K562 (cell line): ENCODE results near the gene USP50. TPM values are rescaled to one million over a fixed set of nuclear protein-coding genes. Genes with fewer than 3 reads are reported as not detected.

Experiments
- ATAC-seq: fragments of 200-7000 bp; cut with Tn5 transposase; 3 replicates; pipeline ENCODE4 v1.9.1; 2020; ENCODE audit warnings: moderate library complexity
- BruUV-seq: library from RNA; stranded (reverse); fragments of 400-500 nt; replicated peaks from 2 replicates; lab custom pipeline; 2021; lab: Mats Ljungman, UMichigan
- CTCF ChIA-PET: fragments of 300-600 bp; formaldehyde crosslinking; extraction: SDS; loops from one replicate; lab custom pipeline; 2021; ENCODE audit warnings: low intra/inter-chr PET ratio; lab: Yijun Ruan, JAX
- POLR2A ChIA-PET: fragments of 300-600, 350-650 bp; sonication (Branson Sonifier 250); formaldehyde crosslinking; extraction: SDS; loops from one replicate; lab custom pipeline; 2021; ENCODE audit warnings: antibody characterized with exemption, inconsistent platforms; lab: Yijun Ruan, JAX
- DNase-seq, 4 experiments: peaks; one replicate each; pipeline versions ENCODE4 v3.0.0 to v3.0.0-alpha.2; 2011 to 2018; ENCODE audit warnings: low spot score in 3 of 4, mixed read lengths in 3 of 4; ENCODE audit errors: extremely low read depth in 1 of 4
- FAIRE-seq: peaks from 2 replicates; lab custom pipeline; 2011; peaks lifted over from hg19 to GRCh38; lab: Jason Lieb, UNC
- H2AFZ ChIP-seq: 2 replicates; pipeline ENCODE4 v1.6.0; 2011; ENCODE audit warnings: low read depth, low read length, control low read depth, inconsistent platforms
- H3K27ac ChIP-seq: fragments of 200-600 bp; 3 replicates; pipeline ENCODE4 v1.8.0; 2011; ENCODE audit warnings: low read depth, mild to moderate bottlenecking, control low read depth, inconsistent platforms, low read length, moderate library complexity, mixed read lengths; ENCODE audit errors: extremely low read depth
- H3K27me3 ChIP-seq, 2 experiments: fragments of 300-600 bp in 1 of 2; 2 replicates in 1 of 2; 3 replicates in 1 of 2; pipeline versions ENCODE4 v1.6.0 to v1.8.0; 2011; ENCODE audit warnings: inconsistent platforms in 2 of 2, low read length in 2 of 2, mild to moderate bottlenecking in 1 of 2, mixed read lengths in 1 of 2, moderate library complexity in 1 of 2; ENCODE audit not compliant: control insufficient read depth in 2 of 2, insufficient read depth in 2 of 2
- H3K36me3 ChIP-seq: fragments of 300-600 bp; 3 replicates; pipeline ENCODE4 v1.8.0; 2011; ENCODE audit warnings: mild to moderate bottlenecking, low read length, inconsistent platforms; ENCODE audit not compliant: control insufficient read depth, insufficient read depth
- H3K4me1 ChIP-seq, 2 experiments: fragments of 200-600 bp in 1 of 2; replicated peaks in 1 of 2; 2 replicates in 1 of 2; 3 replicates in 1 of 2; pipeline versions ENCODE4 v1.5.1 to v1.8.0; 2011; ENCODE audit warnings: inconsistent platforms in 2 of 2, low read length in 2 of 2, mild to moderate bottlenecking in 1 of 2, mixed read lengths in 1 of 2, moderate library complexity in 1 of 2; ENCODE audit not compliant: control insufficient read depth in 2 of 2, insufficient read depth in 2 of 2
- H3K4me2 ChIP-seq: 2 replicates; pipeline ENCODE4 v1.6.1; 2011; ENCODE audit warnings: low read length, control low read depth, inconsistent platforms, mixed read lengths; ENCODE audit not compliant: insufficient read depth
- H3K4me3 ChIP-seq: fragments of 200-600 bp; sonication (generic), shearing (Covaris generic); 2 replicates; pipeline ENCODE4 v1.5.1; 2016; ENCODE audit warnings: control low read depth, inconsistent platforms
- H3K79me2 ChIP-seq: fragments of 200-600 bp; 3 replicates; pipeline ENCODE4 v1.8.0; 2011; ENCODE audit warnings: low read length, inconsistent platforms; ENCODE audit not compliant: control insufficient read depth, insufficient read depth
- H3K9ac ChIP-seq, 2 experiments: 2 replicates each; pipeline versions ENCODE4 v1.6.0 to v1.6.1; 2011; ENCODE audit warnings: low read depth in 2 of 2, low read length in 2 of 2, control low read depth in 1 of 2, inconsistent platforms in 1 of 2, mild to moderate bottlenecking in 1 of 2, mixed read lengths in 1 of 2; ENCODE audit not compliant: insufficient read depth in 1 of 2
- H3K9me1 ChIP-seq: one replicate; pipeline ENCODE4 v1.6.0; 2011; ENCODE audit warnings: inconsistent platforms, mild to moderate bottlenecking, low read length, moderate library complexity; ENCODE audit not compliant: control insufficient read depth, insufficient read depth
- H3K9me3 ChIP-seq: replicated peaks from 2 replicates; pipeline ENCODE4 v1.5.1; 2011; ENCODE audit warnings: low read depth, low read length, inconsistent platforms; ENCODE audit not compliant: control insufficient read depth, insufficient read depth
- H4K20me1 ChIP-seq: replicated peaks from 2 replicates; pipeline ENCODE4 v1.6.1; 2011; ENCODE audit warnings: low read length, inconsistent platforms, mixed read lengths; ENCODE audit not compliant: control insufficient read depth, insufficient read depth
- BRD9 ChIP-seq: fragments of 450-650 bp; IDR thresholded peaks from 2 replicates; pipeline ENCODE4 v1.6.1; 2018; ENCODE audit warnings: low read depth; ENCODE audit not compliant: partially characterized antibody
- CHD4 ChIP-seq: fragments of 200-600 bp; sonication (generic); IDR thresholded peaks from 3 replicates; pipeline ENCODE4 v1.6.1; 2012; ENCODE audit warnings: low read depth, mild to moderate bottlenecking, mixed read lengths, low read length, inconsistent platforms; ENCODE audit not compliant: insufficient read depth, insufficient replicate concordance, poor library complexity, severe bottlenecking
- COPS2 ChIP-seq: fragments of 450-650 bp; conservative IDR thresholded peaks from 2 replicates; pipeline ENCODE4 v1.6.1; 2016; ENCODE audit warnings: mild to moderate bottlenecking, moderate library complexity
- GTF2A2 ChIP-seq: IDR thresholded peaks from 2 replicates; pipeline ENCODE4 v1.6.1; 2016; ENCODE audit warnings: mild to moderate bottlenecking, missing genetic modification characterization, missing compliant biosample characterization
- HDAC6 ChIP-seq: IDR thresholded peaks from 2 replicates; pipeline ENCODE4 v1.6.1; 2012; ENCODE audit warnings: low read depth, mild to moderate bottlenecking, control low read depth, inconsistent platforms, low read length, moderate library complexity
- HMG20A ChIP-seq: fragments of 450-650 bp; formaldehyde crosslinking; conservative IDR thresholded peaks from 2 replicates; pipeline ENCODE4 v1.4.0; 2020; ENCODE audit warnings: mild to moderate bottlenecking, mixed read lengths
- NFRKB ChIP-seq: fragments of 450-650 bp; IDR thresholded peaks from 2 replicates; pipeline ENCODE4 v1.6.1; 2016; ENCODE audit warnings: low read depth
- PHF20 ChIP-seq: fragments of 450-650 bp; IDR thresholded peaks from 2 replicates; pipeline ENCODE4 v1.6.1; 2018; ENCODE audit not compliant: partially characterized antibody
- RCOR1 ChIP-seq, 2 experiments: IDR thresholded peaks; 2 replicates each; pipeline ENCODE4 v1.6.1; 2012; ENCODE audit warnings: low read depth in 2 of 2, low read length in 2 of 2, borderline replicate concordance in 1 of 2, improper control_type of control experiment in 1 of 2
- RFX7 ChIP-seq: fragments of 250-450 bp; sonication (Bioruptor Pico); IDR thresholded peaks from 2 replicates; pipeline ENCODE4 v1.5.1; 2021; ENCODE audit warnings: mild to moderate bottlenecking
- ZC3H8 ChIP-seq: fragments of 450-650 bp; IDR thresholded peaks from 2 replicates; pipeline ENCODE4 v1.6.1; 2017
- ZNF12 ChIP-seq: sonication (generic); formaldehyde crosslinking; IDR thresholded peaks from 2 replicates; pipeline ENCODE4 v1.4.0; 2020; ENCODE audit warnings: mild to moderate bottlenecking, missing genetic modification reagents
- ZNF165 ChIP-seq: fragments of 250-450 bp; sonication (Bioruptor Pico); IDR thresholded peaks from 2 replicates; pipeline ENCODE4 v1.4.0; 2020; ENCODE audit warnings: borderline replicate concordance
- ZNF408 ChIP-seq: fragments of 250-450 bp; sonication (Bioruptor Pico); IDR thresholded peaks from 2 replicates; pipeline ENCODE4 v1.4.0; 2020; ENCODE audit warnings: low read depth, mild to moderate bottlenecking, moderate library complexity
- WGBS: fragments of 100-300 bp; shearing (Covaris generic); methylation state at CpG from one replicate; pipeline ENCODE4 v1.1.6; 2016; ENCODE audit warnings: low coverage, mixed read lengths; ENCODE audit not compliant: insufficient coverage; ENCODE audit errors: missing lambda C conversion rate; 5-methylcytosine and 5-hydroxymethylcytosine counted together
- in situ Hi-C: fragments of 300-500 bp; cut with MboI; formaldehyde crosslinking; loops from 4 replicates; pipeline ENCODE4 v1.15.0; 2018; ENCODE audit warnings: inconsistent platforms, mixed read lengths
- intact Hi-C: fragments of 100-400 bp; cut with micrococcal nuclease; formaldehyde crosslinking; loops from 2 replicates; pipeline ENCODE4 v1.14.2; 2022
- polyA plus RNA-seq, 8 experiments: library from polyadenylated mRNA; depleted of rRNA in 4 of 8; stranded (reverse) in 5 of 8; unstranded in 3 of 8; fragments of >200 nt; fragmentation: Nextera tagmentation in 2 of 8; fragmentation: Illumina TruSeq in 1 of 8; extraction: Ambion mirVana in 2 of 8; extraction: Trizol in 1 of 8; gene quantifications; 2 replicates each; pipeline versions ENCODE4 v1.2.1 to v1.2.3, GENCODE V29; 2011 to 2014; ENCODE audit warnings: inconsistent platforms in 1 of 8, missing spikeins in 1 of 8
- total RNA-seq, 7 experiments: library from RNA; depleted of rRNA in 6 of 7; stranded (reverse); fragments of >200 nt in 6 of 7; fragmentation: Illumina TruSeq in 2 of 7; extraction: Trizol in 2 of 7; gene quantifications; 2 replicates each; pipeline versions ENCODE4 v1.2.1 to v1.2.3, GENCODE V29; 2011 to 2021; ENCODE audit warnings: low replicate concordance in 1 of 7
- TF ChIP-seq, protein P1 (sequence below): sonication (generic); formaldehyde crosslinking; IDR thresholded peaks from 2 replicates; pipeline ENCODE4 v1.9.0; 2022; ENCODE audit warnings: mild to moderate bottlenecking, missing genetic modification reagents

The USP50 gene
- total and polyA plus RNA-seq, 9 of the 15 experiments (the other 6 are each of a cell fraction or from before 2014, with no cell fraction given), result not detected

DNA sequence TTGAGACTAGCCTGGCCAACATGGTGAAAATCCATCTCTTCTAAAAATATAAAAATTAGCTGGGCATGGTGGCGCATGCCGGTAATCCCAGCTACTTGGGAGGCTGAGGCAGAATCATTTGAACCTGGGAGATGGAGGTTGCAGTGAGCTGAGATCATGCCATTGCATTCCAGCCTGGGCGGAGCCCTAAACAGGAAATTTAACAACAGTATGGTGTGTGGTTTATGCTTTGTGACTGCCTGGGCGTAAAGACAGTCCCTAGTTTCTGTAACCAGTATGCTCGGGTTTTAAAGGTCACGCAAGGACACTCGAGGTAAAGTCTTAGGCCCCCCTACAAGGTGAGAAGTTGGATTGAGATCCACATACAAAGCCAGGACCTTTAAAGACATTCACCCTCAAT, 43.3 kb downstream of the USP50 start:
- ATAC-seq, result no peak
- TF ChIP-seq ZNF165 (no peak), RCOR1 (IDR thresholded peaks at IDR 0.05; ENCODE audit: borderline replicate concordance in 1 of 2, low read depth in 2 of 2, low read length in 2 of 2) (no peak), ZC3H8 (no peak), PHF20 (no peak), RFX7 (CRISPR knock-in tag) (no peak), ZNF408 (CRISPR knock-in tag) (no peak), GTF2A2 (tag) (no peak), COPS2 (no peak), NFRKB (no peak), CHD4 (no peak), HDAC6 (no peak), HMG20A (CRISPR knock-in tag) (no peak), ZNF12 (CRISPR knock-in tag) (no peak), BRD9 (no peak)
- TF ChIP-seq, protein P1, sequence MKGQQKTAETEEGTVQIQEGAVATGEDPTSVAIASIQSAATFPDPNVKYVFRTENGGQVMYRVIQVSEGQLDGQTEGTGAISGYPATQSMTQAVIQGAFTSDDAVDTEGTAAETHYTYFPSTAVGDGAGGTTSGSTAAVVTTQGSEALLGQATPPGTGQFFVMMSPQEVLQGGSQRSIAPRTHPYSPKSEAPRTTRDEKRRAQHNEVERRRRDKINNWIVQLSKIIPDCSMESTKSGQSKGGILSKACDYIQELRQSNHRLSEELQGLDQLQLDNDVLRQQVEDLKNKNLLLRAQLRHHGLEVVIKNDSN, result no peak
- Histone ChIP-seq H3K4me2 (no peak overlapping the region), H3K9me1 (no peaks in the 10 kb centered on the region), H4K20me1 (no peaks in the 10 kb centered on the region), H2AFZ (no peak overlapping the region), H3K9me3 (no peaks in the 10 kb centered on the region), H3K27me3 (no peaks in the 10 kb centered on the region), H3K36me3 (peaks cover 45% of the 10 kb centered on the region), H3K79me2 (no peaks in the 10 kb centered on the region), H3K27ac (no peak overlapping the region), H3K4me3 (no peak overlapping the region), H3K4me1 (no peaks in the 10 kb centered on the region; a peak in 1 of 5 replicates), H3K9ac (no peak overlapping the region)
- no peak for DNase-seq
- ChIA-PET POLR2A (interaction anchor here (0.7 to 1.2 kb wide), 3 partner anchors 12 to 148 kb away, joined by 3 read pairs; partner anchors contain the start of gene GABPB1), CTCF (no interaction called here)
- intact Hi-C loops (no loop called here), in situ Hi-C loops (no loop called here)
- no TSS peak for BruUV-seq
- no peak for FAIRE-seq
- WGBS, result 87% methylated on average over 7 of the region's 7 CpGs
